Neuronal stem cell (in vitro differentiated cells): ENCODE data around the gene ENOSF1.

Source experiments
- DNase-seq: peaks from one replicate; pipeline ENCODE4 v3.0.0-alpha.2; 2013; ENCODE audit warnings: low spot score
- H2AFZ ChIP-seq: one replicate; pipeline ENCODE4 v1.6.1; 2013; ENCODE audit warnings: mild to moderate bottlenecking, low read length, inconsistent platforms
- H2AK5ac ChIP-seq: 2 replicates; pipeline ENCODE4 v1.6.1; 2013; ENCODE audit warnings: low read depth, mild to moderate bottlenecking, inconsistent platforms, low read length, moderate library complexity, mixed read lengths
- H2BK120ac ChIP-seq: 2 replicates; pipeline ENCODE4 v1.6.1; 2013; ENCODE audit warnings: low read depth, mild to moderate bottlenecking, inconsistent platforms, low read length, moderate library complexity, mixed read lengths
- H2BK12ac ChIP-seq: one replicate; pipeline ENCODE4 v1.6.1; 2013; ENCODE audit warnings: low read length, inconsistent platforms
- H2BK15ac ChIP-seq: 2 replicates; pipeline ENCODE4 v1.6.1; 2013; ENCODE audit warnings: mild to moderate bottlenecking, low read length, inconsistent platforms, mixed read lengths
- H2BK5ac ChIP-seq: one replicate; pipeline ENCODE4 v1.6.1; 2013; ENCODE audit warnings: inconsistent platforms, mild to moderate bottlenecking, low read length, moderate library complexity
- H3K14ac ChIP-seq: one replicate; pipeline ENCODE4 v1.6.1; 2013; ENCODE audit warnings: low read length, inconsistent platforms
- H3K18ac ChIP-seq: 2 replicates; pipeline ENCODE4 v1.6.1; 2013; ENCODE audit warnings: low read length, inconsistent platforms
- H3K23ac ChIP-seq: 2 replicates; pipeline ENCODE4 v1.6.1; 2013; ENCODE audit warnings: low read depth, mild to moderate bottlenecking, mixed read lengths, low read length, inconsistent platforms; ENCODE audit not compliant: poor library complexity
- H3K27ac ChIP-seq: replicated peaks from 3 replicates; pipeline ENCODE4 v1.5.1; 2013; ENCODE audit warnings: low read length, inconsistent platforms
- H3K27me3 ChIP-seq, 3 experiments: 2 replicates each; pipeline ENCODE4 v1.6.1; 2013; ENCODE audit warnings: low read length in 3 of 3, mild to moderate bottlenecking in 2 of 3, inconsistent platforms in 1 of 3, low read depth in 1 of 3, mixed read lengths in 1 of 3, moderate library complexity in 1 of 3; ENCODE audit not compliant: control insufficient read depth in 3 of 3, insufficient read depth in 3 of 3
- H3K36me3 ChIP-seq, 2 donors: replicated peaks in 1 of 2; 2 replicates each; pipeline ENCODE4 v1.6.1; 2013; ENCODE audit warnings: low read length in 2 of 2; ENCODE audit not compliant: control insufficient read depth in 2 of 2, insufficient read depth in 2 of 2
- H3K4ac ChIP-seq: 2 replicates; pipeline ENCODE4 v1.6.1; 2013; ENCODE audit warnings: inconsistent platforms, mild to moderate bottlenecking, low read length, moderate library complexity
- H3K4me1 ChIP-seq, 2 donors: 1 replicate in 1 of 2; 2 replicates in 1 of 2; pipeline ENCODE4 v1.6.1; 2013; ENCODE audit warnings: low read length in 2 of 2, low read depth in 1 of 2; ENCODE audit not compliant: control insufficient read depth in 2 of 2, insufficient read depth in 1 of 2
- H3K4me2 ChIP-seq: one replicate; pipeline ENCODE4 v1.6.1; 2013; ENCODE audit warnings: mild to moderate bottlenecking, low read length, inconsistent platforms; ENCODE audit not compliant: insufficient read depth, poor library complexity, severe bottlenecking
- H3K4me3 ChIP-seq, 2 donors: 2 replicates each; pipeline ENCODE4 v1.5.1; 2013; ENCODE audit warnings: low read length in 2 of 2, mild to moderate bottlenecking in 2 of 2, inconsistent platforms in 1 of 2, moderate library complexity in 1 of 2
- H3K79me1 ChIP-seq: one replicate; pipeline ENCODE4 v1.6.1; 2013; ENCODE audit warnings: low read depth, mild to moderate bottlenecking, inconsistent platforms, low read length, moderate library complexity
- H3K9ac ChIP-seq: one replicate; pipeline ENCODE4 v1.6.1; 2013; ENCODE audit warnings: mild to moderate bottlenecking, low read depth, low read length, inconsistent platforms; ENCODE audit not compliant: poor library complexity
- H3K9me3 ChIP-seq, 2 donors: replicated peaks in 1 of 2; 2 replicates each; pipeline versions ENCODE3 to v1.6.1; 2013; ENCODE audit warnings: low read length in 2 of 2, mild to moderate bottlenecking in 2 of 2, inconsistent platforms in 1 of 2, low read depth in 1 of 2, mixed read lengths in 1 of 2, moderate library complexity in 1 of 2; ENCODE audit not compliant: control insufficient read depth in 2 of 2, insufficient read depth in 1 of 2
- H4K8ac ChIP-seq: one replicate; pipeline ENCODE4 v1.6.1; 2013; ENCODE audit warnings: low read depth, mild to moderate bottlenecking, inconsistent platforms, low read length, moderate library complexity
- H4K91ac ChIP-seq: one replicate; pipeline ENCODE4 v1.6.1; 2013; ENCODE audit warnings: low read length, low read depth, mild to moderate bottlenecking, inconsistent platforms; ENCODE audit not compliant: poor library complexity
- WGBS, 2 donors: extraction: QIAGEN DNeasy Blood & Tissue Kit; methylation state at CpG; one replicate each; pipeline ENCODE4 v1.1.7; 2013; ENCODE audit warnings: missing lambda C conversion rate in 2 of 2, mixed read lengths in 1 of 2; ENCODE audit not compliant: insufficient read length in 2 of 2, insufficient replicate concordance in 1 of 2; ENCODE audit errors: extremely low coverage in 2 of 2; 5-methylcytosine and 5-hydroxymethylcytosine counted together

ENOSF1 gene

GRCh38 chr18:658947-659533 is 53.4 kb downstream of the ENOSF1 start:
- no peak overlapping the region for H3K27ac ChIP-seq
- H2BK5ac ChIP-seq = peak overlapping the region; percentile 100
- H2AK5ac ChIP-seq = peak overlapping the region; percentile 90
- no peak overlapping the region for H2BK120ac ChIP-seq
- peaks cover 5 to 35% of the 10 kb centered on the region in 2 donors for H3K9me3 ChIP-seq
- H3K4ac ChIP-seq = no peak overlapping the region
- H4K8ac ChIP-seq = peak overlapping the region; percentile 84
- DNase-seq = no peak
- H3K14ac ChIP-seq = no peak overlapping the region
- peaks cover 26 to 39% of the 10 kb centered on the region in 2 donors for H3K36me3 ChIP-seq
- H3K23ac ChIP-seq = no peak overlapping the region
- no CpG with 5 or more reads among the region's 10 CpGs for WGBS, 2 donors
- H3K27me3 ChIP-seq = no peaks in the 10 kb centered on the region
- no peak overlapping the region for H4K91ac ChIP-seq
- H3K18ac ChIP-seq = peak overlapping the region; percentile 91
- H3K9ac ChIP-seq = peak overlapping the region; percentile 77
- no peak overlapping the region for H2BK15ac ChIP-seq
- peak overlapping the region; percentile 77 for H3K4me2 ChIP-seq
- no peak overlapping the region for H2BK12ac ChIP-seq
- H3K79me1 ChIP-seq = peaks cover 10% of the 10 kb centered on the region
- H3K4me1 ChIP-seq = peaks cover 3 to 7% of the 10 kb centered on the region in 2 donors
- peak overlapping the region; percentile 80 to 90 for H3K4me3 ChIP-seq
- peak overlapping the region; percentile 94 for H2AFZ ChIP-seq

- H4K91ac ChIP-seq = no peak overlapping the region
- WGBS, 2 donors = no CpG with 5 or more reads among the region's 72 CpGs
- peak overlapping the region; percentile 94 for H2BK12ac ChIP-seq
- H3K27me3 ChIP-seq = no peaks in the 10 kb centered on the region
- peak overlapping the region; percentile 94 for H2BK15ac ChIP-seq
- H2AK5ac ChIP-seq = peak overlapping the region; percentile 90
- H3K4ac ChIP-seq = no peak overlapping the region
- peak overlapping the region; percentile 94 for H2AFZ ChIP-seq
- H3K23ac ChIP-seq = peak overlapping the region; percentile 100
- H3K4me3 ChIP-seq = peak overlapping the region; percentile 80 to 90
- H3K4me2 ChIP-seq = peak overlapping the region; percentile 77
- peak overlapping the region; percentile 84 for H4K8ac ChIP-seq
- peak; percentile 82 for DNase-seq
- H3K4me1 ChIP-seq = peaks cover 3 to 7% of the 10 kb centered on the region in 2 donors
- H3K18ac ChIP-seq = peak overlapping the region; percentile 100
- peak overlapping the region; percentile 100 for H2BK5ac ChIP-seq
- H3K9ac ChIP-seq = peak overlapping the region; percentile 99
- peak overlapping the region; percentile 100 for H3K14ac ChIP-seq
- peak overlapping the region; percentile 100 for H2BK120ac ChIP-seq
- peaks cover 5 to 35% of the 10 kb centered on the region in 2 donors for H3K9me3 ChIP-seq
- peaks cover 10% of the 10 kb centered on the region for H3K79me1 ChIP-seq
- peaks cover 26 to 39% of the 10 kb centered on the region in 2 donors for H3K36me3 ChIP-seq
- H3K27ac ChIP-seq = peak overlapping the region; percentile 97
Measured at GRCh38 chr18:658001-658946, 54.2 kb downstream of the ENOSF1 start.

GRCh38 chr18:657311-658000 is 55.0 kb downstream of the ENOSF1 start, which contains the start of gene TYMS:
Gene TYMS (plus strand): TSS chr18:657653. CDS start chr18:657743, 90 bp downstream.
- peak within 1 kb of the TSS; percentile 97 for H3K27ac ChIP-seq
- no peak within 1 kb of the TSS for H3K4ac ChIP-seq
- H3K4me2 ChIP-seq = peak within 1 kb of the TSS; percentile 77
- peak within 1 kb of the TSS; percentile 90 for H2AK5ac ChIP-seq
- H3K9me3 ChIP-seq = peaks cover 5 to 35% of the 10 kb centered on the region in 2 donors
- peak within 1 kb of the TSS; percentile 94 for H2BK15ac ChIP-seq
- H3K36me3 ChIP-seq = peaks cover 26 to 39% of the 10 kb centered on the region in 2 donors
- H4K91ac ChIP-seq = no peak within 1 kb of the TSS
- H3K79me1 ChIP-seq = peaks cover 10% of the 10 kb centered on the region
- H3K23ac ChIP-seq = peak within 1 kb of the TSS; percentile 100
- H3K9ac ChIP-seq = peak within 1 kb of the TSS; percentile 99
- peak within 1 kb of the TSS; percentile 43 for H4K8ac ChIP-seq
- no CpG with 5 or more reads among the region's 79 CpGs for WGBS, 2 donors
- H3K4me3 ChIP-seq = peak within 1 kb of the TSS; percentile 80 to 90
- H2BK5ac ChIP-seq = peak within 1 kb of the TSS; percentile 100
- H2BK120ac ChIP-seq = peak within 1 kb of the TSS; percentile 100
- peaks cover 3 to 7% of the 10 kb centered on the region in 2 donors for H3K4me1 ChIP-seq
- peak within 1 kb of the TSS; percentile 94 for H2AFZ ChIP-seq
- peak; percentile 62 for DNase-seq
- no peaks in the 10 kb centered on the region for H3K27me3 ChIP-seq
- peak within 1 kb of the TSS; percentile 100 for H3K18ac ChIP-seq
- peak within 1 kb of the TSS; percentile 94 for H2BK12ac ChIP-seq
- H3K14ac ChIP-seq = peak within 1 kb of the TSS; percentile 100
